GM12872 (cell line): Measurements from ENCODE around the gene FGF14.

Source experiments
- TF ChIP-seq, protein P1 (sequence below): IDR thresholded peaks from 3 replicates; pipeline ENCODE4 v1.5.1; 2011; ENCODE audit warnings: low read depth, mild to moderate bottlenecking, low read length, moderate library complexity; ENCODE audit not compliant: insufficient read depth

Gene FGF14

DNA sequence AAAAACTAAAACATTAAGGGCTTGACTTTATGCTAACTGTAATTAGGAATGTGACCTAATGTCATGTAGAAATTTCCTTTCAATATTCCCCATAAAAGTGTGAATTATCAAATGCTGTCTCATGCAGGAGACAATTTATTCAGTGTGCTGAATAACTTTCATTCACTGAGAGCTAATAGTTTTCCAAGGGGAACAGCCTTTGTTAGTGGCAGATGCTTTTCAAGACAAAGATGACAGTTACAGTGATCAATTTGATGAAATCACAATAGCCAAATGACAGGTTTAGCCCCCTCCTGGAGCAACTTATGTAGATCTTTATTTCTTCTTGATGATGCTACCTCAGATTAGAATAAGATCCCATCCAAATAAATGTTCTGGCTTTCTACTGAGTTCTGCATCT lies 673.8 kb downstream of the FGF14 start:
- TF ChIP-seq, protein P1, sequence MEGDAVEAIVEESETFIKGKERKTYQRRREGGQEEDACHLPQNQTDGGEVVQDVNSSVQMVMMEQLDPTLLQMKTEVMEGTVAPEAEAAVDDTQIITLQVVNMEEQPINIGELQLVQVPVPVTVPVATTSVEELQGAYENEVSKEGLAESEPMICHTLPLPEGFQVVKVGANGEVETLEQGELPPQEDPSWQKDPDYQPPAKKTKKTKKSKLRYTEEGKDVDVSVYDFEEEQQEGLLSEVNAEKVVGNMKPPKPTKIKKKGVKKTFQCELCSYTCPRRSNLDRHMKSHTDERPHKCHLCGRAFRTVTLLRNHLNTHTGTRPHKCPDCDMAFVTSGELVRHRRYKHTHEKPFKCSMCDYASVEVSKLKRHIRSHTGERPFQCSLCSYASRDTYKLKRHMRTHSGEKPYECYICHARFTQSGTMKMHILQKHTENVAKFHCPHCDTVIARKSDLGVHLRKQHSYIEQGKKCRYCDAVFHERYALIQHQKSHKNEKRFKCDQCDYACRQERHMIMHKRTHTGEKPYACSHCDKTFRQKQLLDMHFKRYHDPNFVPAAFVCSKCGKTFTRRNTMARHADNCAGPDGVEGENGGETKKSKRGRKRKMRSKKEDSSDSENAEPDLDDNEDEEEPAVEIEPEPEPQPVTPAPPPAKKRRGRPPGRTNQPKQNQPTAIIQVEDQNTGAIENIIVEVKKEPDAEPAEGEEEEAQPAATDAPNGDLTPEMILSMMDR = no peak

DNA sequence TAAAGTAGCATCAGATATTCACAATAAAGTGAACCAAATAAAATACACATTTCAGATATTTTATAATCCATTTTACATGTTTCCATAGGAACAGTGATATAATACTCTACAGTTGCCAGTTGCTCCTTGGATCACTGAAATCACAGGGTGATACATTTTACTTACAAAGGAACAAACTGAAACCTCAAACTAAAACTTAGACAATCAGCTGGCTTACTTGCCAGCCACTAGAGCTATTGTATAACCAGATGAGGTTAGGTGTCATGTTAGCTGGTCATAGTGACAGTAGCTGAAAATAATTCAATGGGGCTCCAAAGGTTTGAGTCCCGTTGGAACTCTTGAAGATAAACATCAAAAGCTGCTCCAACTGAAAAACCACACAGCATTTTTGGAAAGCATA lies 674.7 kb downstream of the FGF14 start:
- TF ChIP-seq, protein P1 = no peak

DNA sequence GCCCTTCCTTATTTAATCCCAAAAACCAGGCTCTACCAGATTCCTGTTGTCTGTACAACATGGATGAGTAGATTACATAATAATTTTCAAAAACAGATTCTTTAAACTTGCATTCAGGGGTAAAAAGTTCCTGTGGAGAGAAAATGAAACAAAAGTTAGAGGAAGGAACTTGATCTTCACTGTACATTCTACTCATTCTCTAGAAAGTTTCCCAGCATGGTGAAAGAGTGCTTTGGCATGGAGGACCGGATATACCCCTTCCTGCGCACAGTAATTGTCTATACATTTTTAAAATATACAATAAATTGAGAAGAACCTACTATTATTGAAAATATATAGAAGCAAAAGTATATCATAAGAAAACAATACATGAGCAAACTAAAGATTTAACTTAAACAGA lies 675.2 kb downstream of the FGF14 start:
- TF ChIP-seq, protein P1 = no peak

DNA sequence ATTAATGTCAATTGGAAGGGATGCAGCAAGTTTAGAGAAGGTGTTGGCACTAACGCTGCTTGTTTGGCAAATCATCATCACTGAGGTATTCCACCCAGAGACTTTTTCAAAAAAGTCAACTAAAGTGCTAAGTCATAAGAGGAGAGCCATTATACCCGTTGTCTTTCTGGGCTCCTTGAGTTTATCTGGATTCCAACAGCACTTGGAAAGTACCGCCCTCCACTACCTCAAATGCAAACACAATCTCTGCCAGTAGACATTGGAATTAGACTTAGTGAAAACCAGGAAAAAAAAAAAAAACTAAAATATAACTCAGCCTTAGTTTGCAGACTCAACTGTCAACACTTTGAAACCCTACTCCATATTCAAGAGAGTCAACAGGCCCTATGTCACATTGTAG lies 683.4 kb downstream of the FGF14 start:
- TF ChIP-seq, protein P1 = no peak

DNA sequence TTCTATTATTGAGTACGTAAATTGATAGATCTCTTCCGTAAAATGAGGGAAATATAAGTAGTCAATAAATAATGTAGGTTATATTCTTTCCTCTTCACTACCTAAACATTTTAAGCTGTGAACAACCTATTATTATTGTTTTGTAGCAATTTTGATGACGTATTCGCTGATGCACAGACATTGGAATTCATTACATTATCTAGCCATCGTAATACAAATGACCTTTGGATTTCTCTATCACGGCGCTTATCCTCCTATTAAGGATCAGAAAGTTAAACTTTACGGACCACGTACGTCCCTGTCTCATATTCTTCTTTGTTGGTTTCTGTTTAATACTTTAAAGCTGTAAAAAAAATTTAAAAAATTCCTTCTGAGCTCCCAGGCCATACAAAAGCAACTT lies 684.5 kb downstream of the FGF14 start:
- TF ChIP-seq, protein P1 = no peak

DNA sequence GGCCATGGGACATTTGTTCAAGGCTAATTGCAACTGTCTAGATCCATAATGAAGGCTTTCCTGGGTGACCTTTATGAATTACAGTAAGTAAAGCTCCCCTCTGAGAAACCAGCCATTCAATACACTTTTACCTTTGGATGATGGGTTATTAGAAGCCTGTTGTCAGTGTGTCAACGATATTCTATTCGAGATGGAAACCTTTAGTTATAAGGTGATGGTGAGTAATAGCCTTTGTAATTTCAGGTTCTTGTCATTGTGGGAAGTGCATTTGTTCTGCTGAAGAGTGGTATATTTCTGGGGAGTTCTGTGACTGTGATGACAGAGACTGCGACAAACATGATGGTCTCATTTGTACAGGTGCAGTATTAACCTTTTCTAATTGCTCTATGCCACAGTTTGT lies 687.7 kb downstream of the FGF14 start:
- TF ChIP-seq, protein P1 = no peak

DNA sequence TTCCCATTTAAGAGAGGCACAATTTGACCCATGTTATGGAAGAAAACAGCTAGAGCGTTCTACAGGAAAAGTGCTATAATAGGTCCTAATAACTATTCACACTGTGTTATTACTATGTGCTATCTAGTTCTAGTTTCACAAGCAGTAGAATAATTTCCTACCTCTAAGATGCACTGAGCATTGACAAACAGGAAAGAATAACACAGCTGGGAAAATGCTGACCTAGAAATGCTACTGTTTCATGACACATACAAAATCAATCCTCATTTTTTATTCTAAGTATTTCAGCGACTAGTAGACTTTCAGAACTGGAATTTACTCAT lies 689.9 kb downstream of the FGF14 start:
- TF ChIP-seq, protein P1 = no peak
